Testis (tissue), 3 donors: Measurements from ENCODE around the gene GAS2L2. TPM values are rescaled to one million over a fixed set of nuclear protein-coding genes. Genes with fewer than 3 reads are reported as not detected.

ENCODE experiments used
- DNase-seq: peaks from one replicate; pipeline ENCODE4 v3.0.0-alpha.2; 2019
- H3K27ac ChIP-seq, 2 donors: fragments of 200-600 bp; sonication (generic); one replicate each; pipeline ENCODE4 v1.5.1; 2019
- H3K27me3 ChIP-seq: fragments of 200-600 bp; sonication (generic); one replicate; pipeline ENCODE4 v1.5.1; 2019
- H3K36me3 ChIP-seq: fragments of 200-600 bp; sonication (generic); one replicate; pipeline ENCODE4 v1.5.1; 2017; ENCODE audit warnings: low read depth; ENCODE audit errors: missing control alignments
- H3K4me1 ChIP-seq: fragments of 200-600 bp; sonication (generic); one replicate; pipeline ENCODE4 v1.5.1; 2019
- H3K4me3 ChIP-seq, 2 donors: fragments of 200-600 bp; sonication (generic); one replicate each; pipeline ENCODE4 v1.5.1; 2017 to 2019
- H3K9me3 ChIP-seq: fragments of 200-600 bp; sonication (generic); one replicate; pipeline ENCODE4 v1.5.1; 2017
- POLR2A ChIP-seq: fragments of 450-650 bp; IDR thresholded peaks from one replicate; pipeline ENCODE4 v1.6.1; 2017; ENCODE audit warnings: antibody characterized with exemption, mild to moderate bottlenecking, moderate library complexity
- WGBS, 2 donors: methylation state at CpG; one replicate each; pipeline ENCODE4 v1.1.5; 2018; 5-methylcytosine and 5-hydroxymethylcytosine counted together
- intact Hi-C: fragments of 100-400 bp; cut with DNase I; formaldehyde crosslinking; loops from one replicate; pipeline ENCODE4 v1.15.1; 2023; ENCODE audit warnings: low total_unique reads
- polyA plus RNA-seq: library from polyadenylated mRNA; stranded (reverse); fragments of 350-450 nt; fragmentation: Illumina TruSeq; extraction: RNeasy Lipid Tissue Mini Kit (QIAGEN cat#74804); gene quantifications from one replicate; pipeline ENCODE4 v1.2.3, GENCODE V29; 2014; ENCODE audit warnings: low read depth, low replicate concordance; ENCODE audit not compliant: insufficient read depth
- total RNA-seq, 2 donors: library from RNA; depleted of rRNA; stranded (reverse); fragments of >200 nt; gene quantifications; one replicate each; pipeline ENCODE4 v1.2.3, GENCODE V29; 2016
- TF ChIP-seq, protein P1 (sequence below), 3 experiments: fragments of 450-650 bp in 2 of 3; fragments of 200-600 bp in 1 of 3; sonication (generic) in 1 of 3; IDR thresholded peaks; one replicate each; pipeline ENCODE4 v1.5.1; 2016 to 2019; ENCODE audit warnings: antibody characterized with exemption in 3 of 3, mild to moderate bottlenecking in 2 of 3, moderate library complexity in 1 of 3

The GAS2L2 gene
- total and polyA plus RNA-seq, 3 donors from 2014 or later = 0.31 to 0.71 (median 0.62) TPM

DNA sequence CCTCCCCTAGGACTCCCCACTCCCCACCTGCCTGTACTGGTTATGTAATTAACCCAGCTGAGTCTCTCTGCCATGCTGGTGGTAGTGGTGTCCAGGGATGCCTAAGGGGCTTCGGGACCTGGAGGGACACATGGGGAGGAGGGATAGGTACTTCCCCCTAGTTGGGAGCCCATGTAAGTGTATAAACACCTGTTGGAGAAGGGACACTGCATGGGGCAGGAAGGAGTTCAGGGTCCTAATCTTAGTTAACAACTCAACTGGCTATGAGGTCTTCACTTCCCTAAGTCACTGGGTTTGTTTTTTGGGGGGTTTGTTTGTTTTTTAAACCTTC is 20.3 kb downstream of the GAS2L2 start:
- TF ChIP-seq POLR2A = no peak
- TF ChIP-seq, protein P1, sequence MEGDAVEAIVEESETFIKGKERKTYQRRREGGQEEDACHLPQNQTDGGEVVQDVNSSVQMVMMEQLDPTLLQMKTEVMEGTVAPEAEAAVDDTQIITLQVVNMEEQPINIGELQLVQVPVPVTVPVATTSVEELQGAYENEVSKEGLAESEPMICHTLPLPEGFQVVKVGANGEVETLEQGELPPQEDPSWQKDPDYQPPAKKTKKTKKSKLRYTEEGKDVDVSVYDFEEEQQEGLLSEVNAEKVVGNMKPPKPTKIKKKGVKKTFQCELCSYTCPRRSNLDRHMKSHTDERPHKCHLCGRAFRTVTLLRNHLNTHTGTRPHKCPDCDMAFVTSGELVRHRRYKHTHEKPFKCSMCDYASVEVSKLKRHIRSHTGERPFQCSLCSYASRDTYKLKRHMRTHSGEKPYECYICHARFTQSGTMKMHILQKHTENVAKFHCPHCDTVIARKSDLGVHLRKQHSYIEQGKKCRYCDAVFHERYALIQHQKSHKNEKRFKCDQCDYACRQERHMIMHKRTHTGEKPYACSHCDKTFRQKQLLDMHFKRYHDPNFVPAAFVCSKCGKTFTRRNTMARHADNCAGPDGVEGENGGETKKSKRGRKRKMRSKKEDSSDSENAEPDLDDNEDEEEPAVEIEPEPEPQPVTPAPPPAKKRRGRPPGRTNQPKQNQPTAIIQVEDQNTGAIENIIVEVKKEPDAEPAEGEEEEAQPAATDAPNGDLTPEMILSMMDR (IDR thresholded peaks at IDR 0.05) = no peak
- 78 to 91% methylated on average over 1 of the region's 1 CpG for WGBS, 2 donors
- peaks cover 6% of the 10 kb centered on the region for H3K4me1 ChIP-seq
- H3K9me3 ChIP-seq = no peaks in the 10 kb centered on the region
- no peak for DNase-seq
- no peaks in the 10 kb centered on the region for H3K27me3 ChIP-seq
- intact Hi-C loops = no loop called here
- no peak overlapping the region for H3K4me3 ChIP-seq
- H3K36me3 ChIP-seq = no peaks in the 10 kb centered on the region
- H3K27ac ChIP-seq = no peak overlapping the region

GRCh38 chr17:35731917-35732805 is 20.9 kb downstream of the GAS2L2 start:
- 18 to 22% methylated on average over 15 to 47 of the region's 47 CpGs for WGBS, 2 donors
- Histone ChIP-seq H3K4me3 (peak overlapping the region; percentile 66 to 67), H3K36me3 (no peaks in the 10 kb centered on the region), H3K4me1 (peaks cover 6% of the 10 kb centered on the region), H3K27ac (no peak overlapping the region), H3K9me3 (no peaks in the 10 kb centered on the region), H3K27me3 (no peaks in the 10 kb centered on the region)
- intact Hi-C loops = no loop called here
- TF ChIP-seq POLR2A = no peak
- TF ChIP-seq, protein P1 (IDR thresholded peaks at IDR 0.05) = no peak
- DNase-seq = no peak

- H3K9me3 ChIP-seq = no peaks in the 10 kb centered on the region
- peak within 1 kb of the TSS; percentile 66 to 67 for H3K4me3 ChIP-seq
- 3 to 20% methylated on average over 3 to 25 of the region's 44 CpGs for WGBS, 2 donors
- H3K27ac ChIP-seq = no peak within 1 kb of the TSS
- intact Hi-C loops = no loop called here
- peaks cover 6% of the 10 kb centered on the region for H3K4me1 ChIP-seq
- no peaks in the 10 kb centered on the region for H3K36me3 ChIP-seq
- peak; percentile 73 for DNase-seq
- no peaks in the 10 kb centered on the region for H3K27me3 ChIP-seq
- TF ChIP-seq, protein P1 (IDR thresholded peaks at IDR 0.05) = no peak
- no peak for TF ChIP-seq POLR2A
These were observed 21.7 kb downstream of the GAS2L2 start, which contains the start of gene RASL10B for GRCh38 chr17:35731239-35731916. Gene RASL10B (plus strand): TSS chr17:35731639. CDS start chr17:35735185, 3,546 bp downstream.

DNA sequence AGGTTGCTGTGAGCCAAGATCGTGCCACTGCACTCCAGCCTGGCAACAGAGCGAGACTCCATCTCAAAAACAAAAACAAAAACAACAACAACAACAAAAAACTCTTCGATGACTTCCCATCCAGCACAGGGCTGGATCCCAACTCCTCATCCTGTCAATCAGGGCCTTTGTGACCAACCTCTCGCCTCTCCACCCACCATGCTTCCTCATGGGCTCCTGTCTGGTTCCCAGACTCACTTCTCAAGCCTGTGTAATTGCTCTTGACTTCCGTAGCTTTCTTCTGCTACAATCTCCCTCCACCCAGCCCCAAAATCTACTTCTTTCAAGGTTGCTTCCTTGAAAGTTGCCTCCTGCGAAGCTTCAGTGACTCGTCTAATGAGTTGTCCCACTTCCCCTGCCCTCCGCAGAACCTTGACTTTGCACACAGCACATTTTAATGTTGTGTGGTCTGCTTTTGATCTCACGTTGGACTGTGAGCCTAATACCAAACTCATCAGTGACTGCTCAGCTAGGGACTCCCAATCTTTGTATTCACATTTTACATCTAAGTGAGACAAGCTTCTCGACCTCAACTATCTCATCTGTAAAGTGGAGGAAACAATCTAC is 22.5 kb downstream of the GAS2L2 start:
- H3K27ac ChIP-seq = no peak overlapping the region
- no peaks in the 10 kb centered on the region for H3K9me3 ChIP-seq
- DNase-seq = no peak
- 80 to 84% methylated on average over 10 of the region's 10 CpGs for WGBS, 2 donors
- no peak overlapping the region for H3K4me3 ChIP-seq
- intact Hi-C loops = no loop called here
- H3K27me3 ChIP-seq = no peaks in the 10 kb centered on the region
- TF ChIP-seq, protein P1 (IDR thresholded peaks at IDR 0.05) = no peak
- TF ChIP-seq POLR2A = no peak
- no peaks in the 10 kb centered on the region for H3K36me3 ChIP-seq
- peaks cover 6% of the 10 kb centered on the region for H3K4me1 ChIP-seq
